RWPE2 (cell line): ENCODE measurements around the gene VASP.

Source experiments
- ATAC-seq: fragments of 200-7000 bp; cut with Tn5 transposase; 3 replicates; pipeline ENCODE4 v1.9.1; 2021; ENCODE audit warnings: low read depth
- DNase-seq: peaks from one replicate; pipeline ENCODE4 v3.0.0-alpha.2; 2020; ENCODE audit warnings: low spot score
- H3K27ac ChIP-seq: fragments of 450-650 bp; 2 replicates; pipeline ENCODE4 v1.5.1; 2017; ENCODE audit warnings: mild to moderate bottlenecking; ENCODE audit not compliant: poor library complexity, severe bottlenecking
- H3K27me3 ChIP-seq: fragments of 250-450 bp; sonication (Bioruptor Pico); 2 replicates; pipeline ENCODE4 v1.5.1; 2021; ENCODE audit warnings: mild to moderate bottlenecking, moderate library complexity; ENCODE audit not compliant: insufficient read depth, poor library complexity, severe bottlenecking
- H3K36me3 ChIP-seq: fragments of 250-450 bp; sonication (Bioruptor Pico); 2 replicates; pipeline ENCODE4 v1.5.1; 2020; ENCODE audit warnings: low read depth, mild to moderate bottlenecking, moderate library complexity
- H3K4me1 ChIP-seq: fragments of 250-450 bp; sonication (Bioruptor Pico); 2 replicates; pipeline ENCODE4 v1.5.1; 2021; ENCODE audit warnings: mild to moderate bottlenecking, moderate library complexity; ENCODE audit not compliant: insufficient read depth, poor library complexity, severe bottlenecking
- H3K4me3 ChIP-seq: fragments of 250-450 bp; sonication (Bioruptor Pico); 2 replicates; pipeline ENCODE4 v1.5.1; 2021; ENCODE audit warnings: mild to moderate bottlenecking, moderate library complexity; ENCODE audit not compliant: severe bottlenecking
- H3K9me3 ChIP-seq: fragments of 250-450 bp; sonication (Bioruptor Pico); 2 replicates; pipeline ENCODE4 v1.5.1; 2021; ENCODE audit warnings: mild to moderate bottlenecking, moderate library complexity; ENCODE audit not compliant: severe bottlenecking
- TF ChIP-seq, protein P1 (sequence below): fragments of 450-650 bp; IDR thresholded peaks from one replicate; pipeline ENCODE4 v1.5.1; 2017; ENCODE audit warnings: mild to moderate bottlenecking, moderate library complexity; ENCODE audit not compliant: poor library complexity, severe bottlenecking

VASP gene

DNA sequence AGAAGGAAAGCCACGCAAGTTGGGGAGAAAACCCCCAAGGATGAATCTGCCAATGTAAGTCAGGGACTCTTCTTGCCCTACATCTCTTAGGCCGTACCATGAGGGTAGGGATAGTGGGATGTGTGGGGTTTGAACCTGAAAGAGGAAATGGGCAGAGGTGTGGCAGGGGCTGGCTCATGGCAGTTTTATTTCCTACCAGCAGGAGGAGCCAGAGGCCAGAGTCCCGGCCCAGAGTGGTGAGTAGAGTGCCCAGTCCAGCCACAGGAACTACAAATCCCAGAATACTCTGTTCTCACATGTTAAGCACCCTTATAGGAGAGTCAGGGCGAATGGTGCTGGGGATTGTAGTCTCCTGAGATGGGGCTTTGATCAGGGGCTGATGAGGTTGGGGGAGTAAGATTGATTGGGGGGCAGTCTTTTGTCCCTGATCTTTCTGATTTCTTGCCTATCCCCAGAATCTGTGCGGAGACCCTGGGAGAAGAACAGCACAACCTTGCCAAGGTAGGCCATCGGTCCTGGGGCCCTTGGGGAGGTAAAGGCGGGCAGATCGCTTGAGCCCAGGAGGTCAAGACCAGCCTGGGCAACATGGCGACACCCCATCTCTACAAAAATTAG lies 16.5 kb downstream of the VASP start:
- Histone ChIP-seq H3K4me3 (no peak overlapping the region), H3K27me3 (no peaks in the 10 kb centered on the region), H3K4me1 (peaks cover 4% of the 10 kb centered on the region), H3K27ac (peak overlapping the region; percentile 14), H3K9me3 (no peaks in the 10 kb centered on the region), H3K36me3 (peaks cover 71% of the 10 kb centered on the region)
- TF ChIP-seq, protein P1, sequence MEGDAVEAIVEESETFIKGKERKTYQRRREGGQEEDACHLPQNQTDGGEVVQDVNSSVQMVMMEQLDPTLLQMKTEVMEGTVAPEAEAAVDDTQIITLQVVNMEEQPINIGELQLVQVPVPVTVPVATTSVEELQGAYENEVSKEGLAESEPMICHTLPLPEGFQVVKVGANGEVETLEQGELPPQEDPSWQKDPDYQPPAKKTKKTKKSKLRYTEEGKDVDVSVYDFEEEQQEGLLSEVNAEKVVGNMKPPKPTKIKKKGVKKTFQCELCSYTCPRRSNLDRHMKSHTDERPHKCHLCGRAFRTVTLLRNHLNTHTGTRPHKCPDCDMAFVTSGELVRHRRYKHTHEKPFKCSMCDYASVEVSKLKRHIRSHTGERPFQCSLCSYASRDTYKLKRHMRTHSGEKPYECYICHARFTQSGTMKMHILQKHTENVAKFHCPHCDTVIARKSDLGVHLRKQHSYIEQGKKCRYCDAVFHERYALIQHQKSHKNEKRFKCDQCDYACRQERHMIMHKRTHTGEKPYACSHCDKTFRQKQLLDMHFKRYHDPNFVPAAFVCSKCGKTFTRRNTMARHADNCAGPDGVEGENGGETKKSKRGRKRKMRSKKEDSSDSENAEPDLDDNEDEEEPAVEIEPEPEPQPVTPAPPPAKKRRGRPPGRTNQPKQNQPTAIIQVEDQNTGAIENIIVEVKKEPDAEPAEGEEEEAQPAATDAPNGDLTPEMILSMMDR: peak; percentile 93
- ATAC-seq (peak; percentile 54), DNase-seq (no peak)

DNA sequence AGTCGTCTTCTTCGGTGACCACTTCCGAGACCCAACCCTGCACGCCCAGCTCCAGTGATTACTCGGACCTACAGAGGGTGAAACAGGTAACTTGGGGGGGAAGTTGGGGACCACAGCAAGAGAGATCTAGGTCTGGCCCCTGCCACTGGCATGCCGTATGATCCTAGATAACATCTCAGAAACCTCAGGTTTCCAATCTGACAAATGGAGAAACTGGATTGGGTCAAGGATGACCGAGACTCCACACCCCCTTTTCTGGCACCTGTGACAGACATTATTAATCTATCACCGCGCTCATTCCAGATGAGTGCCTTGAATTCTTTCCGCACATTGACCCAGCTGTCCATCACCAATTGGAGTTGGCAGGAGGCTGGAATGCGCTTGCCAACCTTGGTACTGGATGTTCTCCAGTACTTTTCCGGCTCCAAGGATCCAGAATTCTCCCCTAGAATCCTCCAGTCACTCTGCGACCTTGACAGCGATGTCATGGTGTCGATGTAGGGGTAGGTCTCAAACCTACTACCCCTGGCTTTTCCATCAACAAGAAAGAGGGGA lies 17.4 kb downstream of the VASP start:
- no peaks in the 10 kb centered on the region for H3K9me3 ChIP-seq
- ATAC-seq (no peak), DNase-seq (no peak)
- H3K27me3 ChIP-seq: no peaks in the 10 kb centered on the region
- no peak overlapping the region for H3K4me3 ChIP-seq
- H3K36me3 ChIP-seq: peaks cover 62% of the 10 kb centered on the region
- H3K27ac ChIP-seq: no peak overlapping the region
- peaks cover 4% of the 10 kb centered on the region for H3K4me1 ChIP-seq
- TF ChIP-seq, protein P1: no peak

DNA sequence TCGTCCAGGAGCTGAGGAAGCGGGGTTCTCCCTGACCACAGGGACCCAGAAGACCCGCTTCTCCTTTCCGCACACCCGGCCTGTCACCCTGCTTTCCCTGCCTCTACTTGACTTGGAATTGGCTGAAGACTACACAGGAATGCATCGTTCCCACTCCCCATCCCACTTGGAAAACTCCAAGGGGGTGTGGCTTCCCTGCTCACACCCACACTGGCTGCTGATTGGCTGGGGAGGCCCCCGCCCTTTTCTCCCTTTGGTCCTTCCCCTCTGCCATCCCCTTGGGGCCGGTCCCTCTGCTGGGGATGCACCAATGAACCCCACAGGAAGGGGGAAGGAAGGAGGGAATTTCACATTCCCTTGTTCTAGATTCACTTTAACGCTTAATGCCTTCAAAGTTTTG lies 18.9 kb downstream of the VASP start:
- DNase-seq (peak; percentile 90), ATAC-seq (peak; percentile 59)
- Histone ChIP-seq H3K27me3 (no peaks in the 10 kb centered on the region), H3K36me3 (peaks cover 47% of the 10 kb centered on the region), H3K27ac (peak overlapping the region; percentile 85), H3K4me1 (peaks cover 4% of the 10 kb centered on the region), H3K4me3 (no peak overlapping the region), H3K9me3 (no peaks in the 10 kb centered on the region)
- TF ChIP-seq, protein P1: no peak

DNA sequence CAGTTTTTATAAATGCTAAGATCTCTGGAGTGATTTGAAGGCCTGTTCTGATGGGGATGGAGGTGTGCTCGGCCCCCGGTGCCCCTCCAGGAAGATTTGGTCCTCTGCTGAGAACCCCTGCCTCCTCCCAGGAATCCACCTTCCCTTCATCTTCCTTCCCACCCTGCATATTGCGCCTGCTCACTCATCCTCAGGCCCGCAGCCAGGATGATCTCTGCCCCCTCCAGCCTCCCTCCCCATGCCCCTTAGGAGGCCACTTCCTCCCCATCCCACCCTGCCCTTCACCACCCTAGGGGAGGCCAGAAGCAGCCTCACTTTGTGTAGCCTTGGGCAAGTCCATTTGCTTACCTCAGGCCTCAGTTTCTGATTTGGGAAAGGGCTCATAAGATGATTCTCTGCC lies 19.7 kb downstream of the VASP start:
- H3K27me3 ChIP-seq: no peaks in the 10 kb centered on the region
- DNase-seq: no peak
- peak overlapping the region; percentile 85 for H3K27ac ChIP-seq
- H3K36me3 ChIP-seq: peaks cover 43% of the 10 kb centered on the region
- H3K9me3 ChIP-seq: no peaks in the 10 kb centered on the region
- H3K4me1 ChIP-seq: peaks cover 4% of the 10 kb centered on the region
- H3K4me3 ChIP-seq: no peak overlapping the region
- ATAC-seq: no peak
- TF ChIP-seq, protein P1: no peak

DNA sequence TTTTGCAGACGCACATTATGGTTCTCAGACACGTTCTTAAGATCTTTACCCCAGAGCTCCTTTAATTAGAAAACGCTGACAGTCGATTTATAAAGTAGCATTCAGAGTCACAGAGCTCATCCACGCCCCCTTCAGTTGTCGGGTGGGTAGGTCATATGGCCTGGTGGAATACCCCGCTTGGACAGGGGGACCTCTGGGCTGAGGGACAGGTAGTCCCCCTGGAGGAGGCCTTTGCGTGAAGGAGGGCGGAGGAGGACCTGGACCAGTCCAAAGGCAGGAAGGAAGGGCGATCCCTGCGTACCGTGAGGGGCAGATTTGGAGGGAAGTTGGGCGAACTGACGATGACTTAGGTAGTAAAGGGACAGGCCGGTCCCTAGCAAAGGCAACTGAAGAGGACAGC lies 20.5 kb downstream of the VASP start:
- ATAC-seq (no peak), DNase-seq (no peak)
- TF ChIP-seq, protein P1: no peak
- Histone ChIP-seq H3K27me3 (no peaks in the 10 kb centered on the region), H3K9me3 (no peaks in the 10 kb centered on the region), H3K4me3 (peak overlapping the region; percentile 34), H3K36me3 (peaks cover 40% of the 10 kb centered on the region), H3K27ac (peak overlapping the region; percentile 85), H3K4me1 (peaks cover 4% of the 10 kb centered on the region)
